ENCODE results near the gene USP3. TPM values are rescaled to one million over a fixed set of nuclear protein-coding genes. Genes with fewer than 3 reads are reported as not detected.

The USP3 gene
- total and polyA plus RNA-seq, 2 donors (not counting 1 experiment from before 2014, with no cell fraction given) = 21.3 to 55.5 TPM

DNA sequence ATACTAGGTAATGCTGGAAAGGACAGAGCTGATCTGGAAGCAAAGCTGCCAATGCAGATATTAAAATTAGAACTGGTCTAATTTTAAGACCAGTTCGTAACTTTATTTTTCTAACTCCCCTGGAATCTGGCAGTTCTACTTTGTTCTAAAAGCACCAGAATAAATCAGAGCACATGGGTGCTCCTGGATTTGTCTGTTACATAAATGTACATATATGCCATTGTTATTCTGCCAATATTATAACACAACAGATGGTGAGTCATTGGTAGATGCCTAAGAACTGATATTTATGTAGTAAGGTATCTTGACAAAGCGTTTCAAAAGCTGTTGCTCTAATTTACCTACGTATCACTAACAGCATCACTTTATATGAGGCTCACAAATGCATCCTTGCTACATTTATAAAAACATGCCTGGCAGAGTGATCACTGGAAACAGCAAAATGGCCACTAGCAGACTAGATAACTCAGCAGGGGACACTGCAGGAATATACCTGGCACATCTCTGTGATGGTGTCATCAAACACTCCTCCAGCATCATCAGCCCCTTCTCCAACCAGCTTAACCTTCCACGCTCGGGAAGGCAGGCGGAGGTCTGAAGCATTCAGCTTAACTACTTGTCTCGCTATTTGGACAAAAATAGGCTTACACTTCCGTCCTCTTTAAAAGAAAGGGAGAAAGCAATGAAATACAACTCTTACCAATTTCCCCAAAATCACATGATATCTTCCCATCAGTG, 119.0 kb downstream of the USP3 start:
- TF ChIP-seq, protein P1, sequence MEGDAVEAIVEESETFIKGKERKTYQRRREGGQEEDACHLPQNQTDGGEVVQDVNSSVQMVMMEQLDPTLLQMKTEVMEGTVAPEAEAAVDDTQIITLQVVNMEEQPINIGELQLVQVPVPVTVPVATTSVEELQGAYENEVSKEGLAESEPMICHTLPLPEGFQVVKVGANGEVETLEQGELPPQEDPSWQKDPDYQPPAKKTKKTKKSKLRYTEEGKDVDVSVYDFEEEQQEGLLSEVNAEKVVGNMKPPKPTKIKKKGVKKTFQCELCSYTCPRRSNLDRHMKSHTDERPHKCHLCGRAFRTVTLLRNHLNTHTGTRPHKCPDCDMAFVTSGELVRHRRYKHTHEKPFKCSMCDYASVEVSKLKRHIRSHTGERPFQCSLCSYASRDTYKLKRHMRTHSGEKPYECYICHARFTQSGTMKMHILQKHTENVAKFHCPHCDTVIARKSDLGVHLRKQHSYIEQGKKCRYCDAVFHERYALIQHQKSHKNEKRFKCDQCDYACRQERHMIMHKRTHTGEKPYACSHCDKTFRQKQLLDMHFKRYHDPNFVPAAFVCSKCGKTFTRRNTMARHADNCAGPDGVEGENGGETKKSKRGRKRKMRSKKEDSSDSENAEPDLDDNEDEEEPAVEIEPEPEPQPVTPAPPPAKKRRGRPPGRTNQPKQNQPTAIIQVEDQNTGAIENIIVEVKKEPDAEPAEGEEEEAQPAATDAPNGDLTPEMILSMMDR (conservative IDR thresholded peaks at IDR 0.05 in 1 of 2, IDR thresholded peaks at IDR 0.05 in 1 of 2; ENCODE audit: low read depth in 1 of 2, low read length in 2 of 2) = no peak
- no peak for TF ChIP-seq EZH2 (IDR thresholded peaks at IDR 0.05; ENCODE audit: low read length, missing control alignments)
- Histone ChIP-seq H3K36me3 (ENCODE audit: control insufficient read depth, insufficient read depth, low read length) (peaks cover 13% of the 10 kb centered on the region), H3K9me3 (ENCODE audit: control insufficient read depth, insufficient read depth, low read depth, low read length) (no peaks in the 10 kb centered on the region), H3K4me2 (ENCODE audit: extremely low read depth, insufficient read depth, low read length) (no peak overlapping the region), H3K27ac (ENCODE audit: insufficient read depth, low read length) (no peak overlapping the region), H3K9ac (ENCODE audit: insufficient read depth, low read length) (no peak overlapping the region), H4K20me1 (ENCODE audit: control insufficient read depth, extremely low read depth, insufficient read depth, low read length) (no peaks in the 10 kb centered on the region), H2AFZ (ENCODE audit: low read length) (no peak overlapping the region), H3K4me1 (ENCODE audit: control insufficient read depth, extremely low read depth, insufficient read depth, low read length) (no peaks in the 10 kb centered on the region), H3K4me3 (replicated peaks in 1 of 4; ENCODE audit: control extremely low read depth in 1 of 4, insufficient read depth in 1 of 4, low read depth in 3 of 4, low read length in 4 of 4) (no peak overlapping the region), H3K27me3 (ENCODE audit: control insufficient read depth, insufficient read depth, low read length) (no peaks in the 10 kb centered on the region), H3K79me2 (ENCODE audit: control insufficient read depth, insufficient read depth, low read length) (no peaks in the 10 kb centered on the region)
- no peak for DNase-seq (ENCODE audit: low read depth in 2 of 2)

DNA sequence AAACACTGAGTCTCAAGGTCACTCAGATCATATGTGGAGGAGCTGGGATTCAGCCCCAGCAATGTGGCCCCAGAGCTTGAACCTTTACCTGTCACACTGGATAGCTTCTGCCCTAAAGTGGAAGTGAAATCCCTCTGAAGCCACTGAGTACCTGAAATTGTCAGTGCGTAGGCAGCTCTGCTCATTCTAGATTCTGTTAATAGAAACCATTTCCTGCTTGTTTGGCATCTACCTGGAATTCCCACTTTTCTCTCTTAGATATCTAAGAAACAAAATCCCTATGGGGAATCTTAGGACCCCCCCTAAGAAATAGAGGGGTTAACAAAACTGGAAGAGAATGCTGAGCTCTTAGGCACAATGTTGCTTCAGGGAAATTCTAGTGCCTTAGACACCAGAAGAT, 122.6 kb downstream of the USP3 start:
- H3K36me3 ChIP-seq (ENCODE audit: control insufficient read depth, insufficient read depth, low read length) = peaks cover 15% of the 10 kb centered on the region
- no peak overlapping the region for H3K9ac ChIP-seq (ENCODE audit: insufficient read depth, low read length)
- no peaks in the 10 kb centered on the region for H3K27me3 ChIP-seq (ENCODE audit: control insufficient read depth, insufficient read depth, low read length)
- H3K9me3 ChIP-seq (ENCODE audit: control insufficient read depth, insufficient read depth, low read depth, low read length) = no peaks in the 10 kb centered on the region
- no peak for DNase-seq (ENCODE audit: low read depth in 2 of 2)
- no peak overlapping the region for H3K4me2 ChIP-seq (ENCODE audit: extremely low read depth, insufficient read depth, low read length)
- H3K4me3 ChIP-seq (replicated peaks in 1 of 4; ENCODE audit: control extremely low read depth in 1 of 4, insufficient read depth in 1 of 4, low read depth in 3 of 4, low read length in 4 of 4) = no peak overlapping the region
- TF ChIP-seq EZH2 (IDR thresholded peaks at IDR 0.05; ENCODE audit: low read length, missing control alignments) = no peak
- TF ChIP-seq, protein P1 (conservative IDR thresholded peaks at IDR 0.05 in 1 of 2, IDR thresholded peaks at IDR 0.05 in 1 of 2; ENCODE audit: low read depth in 1 of 2, low read length in 2 of 2) = no peak
- H4K20me1 ChIP-seq (ENCODE audit: control insufficient read depth, extremely low read depth, insufficient read depth, low read length) = no peaks in the 10 kb centered on the region
- no peak overlapping the region for H3K27ac ChIP-seq (ENCODE audit: insufficient read depth, low read length)
- H2AFZ ChIP-seq (ENCODE audit: low read length) = no peak overlapping the region
- H3K4me1 ChIP-seq (ENCODE audit: control insufficient read depth, extremely low read depth, insufficient read depth, low read length) = no peaks in the 10 kb centered on the region
- H3K79me2 ChIP-seq (ENCODE audit: control insufficient read depth, insufficient read depth, low read length) = no peaks in the 10 kb centered on the region

DNA sequence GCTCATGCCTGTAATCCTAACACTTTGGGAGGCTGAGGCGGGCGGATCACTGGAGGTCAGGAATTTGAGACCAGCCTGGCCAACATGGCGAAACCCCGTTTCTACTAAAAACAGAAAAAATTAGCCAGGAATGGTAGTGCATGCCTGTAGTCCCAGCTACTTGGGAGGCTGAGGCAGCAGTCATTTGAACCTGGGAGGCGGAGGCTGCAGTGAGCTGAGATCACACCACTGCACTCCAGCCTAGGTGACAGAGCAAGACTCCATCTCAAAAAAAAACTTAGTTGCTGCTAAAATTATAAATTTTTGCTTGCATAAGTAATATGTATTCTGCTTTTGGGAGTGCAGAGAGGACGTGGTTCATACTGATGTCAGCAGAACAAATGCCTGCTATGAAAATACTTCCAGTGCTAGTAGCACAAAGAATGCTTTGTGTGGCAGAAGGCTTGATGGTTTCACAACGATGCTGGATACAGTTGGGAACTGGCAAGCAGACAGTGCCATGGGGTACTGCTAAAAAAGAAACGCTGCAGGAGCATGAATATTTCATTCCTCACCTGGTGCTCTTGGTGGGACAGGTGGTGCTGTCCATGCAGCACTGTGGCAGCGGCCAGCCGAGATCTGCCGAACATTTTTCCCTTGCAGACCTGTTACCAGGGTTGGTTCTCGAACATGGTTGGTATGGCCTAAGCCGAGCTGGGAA, 123.9 kb downstream of the USP3 start:
- Histone ChIP-seq H4K20me1 (ENCODE audit: control insufficient read depth, extremely low read depth, insufficient read depth, low read length) (no peaks in the 10 kb centered on the region), H3K9ac (ENCODE audit: insufficient read depth, low read length) (no peak overlapping the region), H3K27me3 (ENCODE audit: control insufficient read depth, insufficient read depth, low read length) (no peaks in the 10 kb centered on the region), H3K9me3 (ENCODE audit: control insufficient read depth, insufficient read depth, low read depth, low read length) (no peaks in the 10 kb centered on the region), H3K79me2 (ENCODE audit: control insufficient read depth, insufficient read depth, low read length) (no peaks in the 10 kb centered on the region), H2AFZ (ENCODE audit: low read length) (no peak overlapping the region), H3K4me1 (ENCODE audit: control insufficient read depth, extremely low read depth, insufficient read depth, low read length) (no peaks in the 10 kb centered on the region), H3K4me3 (replicated peaks in 1 of 4; ENCODE audit: control extremely low read depth in 1 of 4, insufficient read depth in 1 of 4, low read depth in 3 of 4, low read length in 4 of 4) (no peak overlapping the region), H3K4me2 (ENCODE audit: extremely low read depth, insufficient read depth, low read length) (no peak overlapping the region), H3K27ac (ENCODE audit: insufficient read depth, low read length) (no peak overlapping the region), H3K36me3 (ENCODE audit: control insufficient read depth, insufficient read depth, low read length) (peaks cover 18% of the 10 kb centered on the region)
- TF ChIP-seq EZH2 (IDR thresholded peaks at IDR 0.05; ENCODE audit: low read length, missing control alignments) = no peak
- TF ChIP-seq, protein P1 (conservative IDR thresholded peaks at IDR 0.05 in 1 of 2, IDR thresholded peaks at IDR 0.05 in 1 of 2; ENCODE audit: low read depth in 1 of 2, low read length in 2 of 2) = no peak
- peak in 1 of 2 donors; percentile 13 for DNase-seq (ENCODE audit: low read depth in 2 of 2)
